ENCODE results near the gene GALNT14. TPM values are rescaled to one million over a fixed set of nuclear protein-coding genes. Genes with fewer than 3 reads are reported as not detected.

GALNT14 gene
- total RNA-seq, 1 donor from 2014 or later, result 1.7 TPM

- no peak overlapping the region for H3K27ac ChIP-seq
- DNase-seq (ENCODE audit: extremely low spot score in 2 of 2), result peak in 1 of 2 donors; percentile 82
- no peaks in the 10 kb centered on the region for H3K36me3 ChIP-seq
- H3K4me3 ChIP-seq, result no peak overlapping the region
- H3K9me3 ChIP-seq, result no peaks in the 10 kb centered on the region
- H3K4me1 ChIP-seq, result no peaks in the 10 kb centered on the region
- TF ChIP-seq CTCF (IDR thresholded peaks at IDR 0.05) (peak; percentile 61 to 74 (median 69)), POLR2AphosphoS5 (IDR thresholded peaks at IDR 0.05; ENCODE audit: insufficient read depth in 1 of 2, low read depth in 1 of 2) (no peak), POLR2A (IDR thresholded peaks at IDR 0.05) (no peak)
- no peaks in the 10 kb centered on the region for H3K27me3 ChIP-seq
- intact Hi-C loops (cut with DNase I), result loop anchor here (10.0 kb wide), 1 partner anchor 455 kb away; no protein-coding TSS in a partner anchor
These were observed 31.9 kb upstream of the GALNT14 start for GRCh38 chr2:31170071-31170698.

GRCh38 chr2:31168291-31168690 lies 30.1 kb upstream of the GALNT14 start:
- Histone ChIP-seq H3K27ac (no peak overlapping the region), H3K9me3 (no peaks in the 10 kb centered on the region), H3K36me3 (no peaks in the 10 kb centered on the region), H3K27me3 (no peaks in the 10 kb centered on the region), H3K4me3 (no peak overlapping the region), H3K4me1 (no peaks in the 10 kb centered on the region)
- no peak for TF ChIP-seq CTCF (IDR thresholded peaks at IDR 0.05)
- no peak for TF ChIP-seq POLR2AphosphoS5 (IDR thresholded peaks at IDR 0.05; ENCODE audit: insufficient read depth in 1 of 2, low read depth in 1 of 2)
- TF ChIP-seq POLR2A (IDR thresholded peaks at IDR 0.05), result no peak
- intact Hi-C loops (cut with DNase I), result no loop called here
- no peak for DNase-seq (ENCODE audit: extremely low spot score in 2 of 2)

GRCh38 chr2:31166925-31167324 lies 28.7 kb upstream of the GALNT14 start:
- TF ChIP-seq CTCF (IDR thresholded peaks at IDR 0.05) (no peak), POLR2A (IDR thresholded peaks at IDR 0.05) (no peak), POLR2AphosphoS5 (IDR thresholded peaks at IDR 0.05; ENCODE audit: insufficient read depth in 1 of 2, low read depth in 1 of 2) (no peak)
- H3K27me3 ChIP-seq, result no peaks in the 10 kb centered on the region
- no peak overlapping the region for H3K27ac ChIP-seq
- intact Hi-C loops (cut with DNase I), result no loop called here
- H3K4me1 ChIP-seq, result no peaks in the 10 kb centered on the region
- H3K4me3 ChIP-seq, result no peak overlapping the region
- H3K9me3 ChIP-seq, result no peaks in the 10 kb centered on the region
- no peaks in the 10 kb centered on the region for H3K36me3 ChIP-seq
- DNase-seq (ENCODE audit: extremely low spot score in 2 of 2), result no peak

GRCh38 chr2:31163011-31163539 lies 24.8 kb upstream of the GALNT14 start:
- H3K36me3 ChIP-seq, result no peaks in the 10 kb centered on the region
- intact Hi-C loops (cut with DNase I), result no loop called here
- TF ChIP-seq CTCF (IDR thresholded peaks at IDR 0.05) (no peak), POLR2A (IDR thresholded peaks at IDR 0.05) (no peak), POLR2AphosphoS5 (IDR thresholded peaks at IDR 0.05; ENCODE audit: insufficient read depth in 1 of 2, low read depth in 1 of 2) (no peak)
- no peak for DNase-seq (ENCODE audit: extremely low spot score in 2 of 2)
- H3K27ac ChIP-seq, result no peak overlapping the region
- H3K9me3 ChIP-seq, result no peaks in the 10 kb centered on the region
- H3K27me3 ChIP-seq, result no peaks in the 10 kb centered on the region
- H3K4me1 ChIP-seq, result no peaks in the 10 kb centered on the region
- no peak overlapping the region for H3K4me3 ChIP-seq

GRCh38 chr2:31161637-31162036 lies 23.4 kb upstream of the GALNT14 start:
- Histone ChIP-seq H3K4me3 (no peak overlapping the region), H3K9me3 (no peaks in the 10 kb centered on the region), H3K4me1 (no peaks in the 10 kb centered on the region), H3K36me3 (no peaks in the 10 kb centered on the region), H3K27me3 (no peaks in the 10 kb centered on the region), H3K27ac (no peak overlapping the region)
- no peak for DNase-seq (ENCODE audit: extremely low spot score in 2 of 2)
- TF ChIP-seq POLR2A (IDR thresholded peaks at IDR 0.05) (no peak), CTCF (IDR thresholded peaks at IDR 0.05) (no peak), POLR2AphosphoS5 (IDR thresholded peaks at IDR 0.05; ENCODE audit: insufficient read depth in 1 of 2, low read depth in 1 of 2) (no peak)
- intact Hi-C loops (cut with DNase I), result no loop called here

Data from vagina (tissue), 2 donors.